Ishikawa (cell line): ENCODE results near the gene ATP6V1G3.

Experiments
- EGR1 ChIP-seq: IDR thresholded peaks from 2 replicates; pipeline ENCODE4 v1.6.1; 2012
- EP300 ChIP-seq: IDR thresholded peaks from 2 replicates; pipeline ENCODE4 v1.6.1; 2012; ENCODE audit warnings: borderline replicate concordance
- FOXM1 ChIP-seq: IDR thresholded peaks from 2 replicates; pipeline ENCODE4 v1.6.1; 2012; ENCODE audit warnings: low read depth, borderline replicate concordance
- MAX ChIP-seq: IDR thresholded peaks from 2 replicates; pipeline ENCODE4 v1.6.1; 2012
- RAD21 ChIP-seq: IDR thresholded peaks from 2 replicates; pipeline ENCODE4 v1.6.1; 2012; ENCODE audit warnings: low read depth
- REST ChIP-seq: IDR thresholded peaks from 2 replicates; pipeline ENCODE4 v1.6.1; 2012; ENCODE audit warnings: low read depth, mild to moderate bottlenecking
- TAF1 ChIP-seq: IDR thresholded peaks from 2 replicates; pipeline ENCODE4 v1.6.1; 2012; ENCODE audit warnings: low read depth, mild to moderate bottlenecking
- TCF12 ChIP-seq: IDR thresholded peaks from 2 replicates; pipeline ENCODE4 v1.6.1; 2012; ENCODE audit warnings: low read depth
- YY1 ChIP-seq: IDR thresholded peaks from 2 replicates; pipeline ENCODE4 v1.6.1; 2012; ENCODE audit warnings: low read depth
- ZBTB7A ChIP-seq: IDR thresholded peaks from 2 replicates; pipeline ENCODE4 v1.6.1; 2012; ENCODE audit warnings: low read depth

GRCh38 chr1:198497326-198498102, 43.0 kb downstream of the ATP6V1G3 start:
- TF ChIP-seq FOXM1 (no peak), EP300 (no peak), MAX (no peak), REST (no peak), YY1 (no peak), TAF1 (no peak), RAD21 (no peak), ZBTB7A (no peak), EGR1 (no peak), TCF12 (no peak)
